Heart left ventricle (tissue), 13 donors: ENCODE data around the gene BLOC1S6.

Experiments
- CTCF ChIP-seq, 12 donors: fragments of 200-600 bp; sonication (generic) in 4 of 12; IDR thresholded peaks; one replicate each; pipeline versions ENCODE4 v1.5.0 to v1.8.0; 2018 to 2022; ENCODE audit warnings: antibody characterized with exemption in 12 of 12, mild to moderate bottlenecking in 5 of 12
- POLR2A ChIP-seq, 2 donors: fragments of 450-650 bp; IDR thresholded peaks; one replicate each; pipeline ENCODE4 v1.6.1; 2017; ENCODE audit warnings: antibody characterized with exemption in 2 of 2, mild to moderate bottlenecking in 2 of 2, moderate library complexity in 2 of 2
- donor health status: ischemic (EF 13 %, LVEDD 7.1; RV severe dilation, severe dysfunction).
- donor health status: DM: no; HTN: yes; CAD: no.
- donor health status: DM: no; HTN: no; CAD: no.
- donor health status: ischemic (EF 25% LVEDD 6.9; RV normal size, moderate dysfunction).
- donor health status: ischemic (EF 25% LVEDD 5.7; RV mildly dilated, moderate dysfunction).
- donor health status: ischemic (EF 35%, LVEDD 5.7; RV mildly dilated, moderate dysfunction).
- donor health status: nonischemic (EF 11% LVEDD 7.7; RV severe dilation, severe dysfunction).
- donor health status: DM: yes; HTN: yes; CAD: no.
- donor health status: PGD.
- donor health status: ischemic (EF 29% LVEDD 5.4; RV normal size, mild dysfunction).
- donor health status: nonischemic (EF 23%, LVEDD 6.1; RV moderate dilation, normal function).

- no peak for TF ChIP-seq CTCF (IDR thresholded peaks at IDR 0.05)
- TF ChIP-seq POLR2A (IDR thresholded peaks at IDR 0.05): no peak
Measured at GRCh38 chr15:45606841-45607240, 19.7 kb downstream of the BLOC1S6 start.
